ENCODE results near the gene DPYD.

DPYD gene

DNA sequence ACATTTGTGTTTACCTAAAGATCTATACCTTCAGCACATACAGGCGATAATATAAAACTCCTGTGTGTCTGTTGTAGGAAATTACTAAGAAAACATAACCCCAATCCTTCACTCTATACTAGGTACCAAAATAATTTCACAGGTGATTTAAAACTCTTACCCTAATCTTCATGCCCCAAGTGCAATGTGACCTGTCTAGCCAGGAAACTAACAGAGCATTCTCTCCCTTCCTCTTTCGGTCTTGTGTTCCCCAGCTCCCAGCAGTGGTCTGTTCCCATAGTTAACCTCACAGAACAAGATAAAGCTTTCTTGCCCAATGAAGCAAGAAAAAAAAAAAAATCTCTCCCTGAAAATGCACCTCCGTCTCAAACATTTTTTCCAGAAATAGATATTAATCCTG lies 493.5 kb downstream of the DPYD start:
- Histone ChIP-seq H3K79me2 (ENCODE audit: insufficient read depth, low read length) (no peaks in the 10 kb centered on the region), H3F3A (ENCODE audit: insufficient read depth, low read length) (no peaks in the 10 kb centered on the region), H3K9ac (ENCODE audit: low read length) (no peak overlapping the region), H2AFZ (ENCODE audit: low read length) (no peak overlapping the region), H3K4me1 (ENCODE audit: insufficient read depth, low read length, severe bottlenecking) (peaks cover 3% of the 10 kb centered on the region), H3K4me2 (ENCODE audit: low read length) (no peak overlapping the region), H3K36me3 (ENCODE audit: insufficient read depth, low read length) (no peaks in the 10 kb centered on the region), H3K27ac (ENCODE audit: low read depth, low read length, poor library complexity, severe bottlenecking) (no peak overlapping the region), H4K20me1 (ENCODE audit: insufficient read depth, low read length) (no peaks in the 10 kb centered on the region), H3K4me3 (ENCODE audit: low read depth, low read length, poor library complexity, severe bottlenecking) (no peak overlapping the region), H3K9me2 (ENCODE audit: low read depth, low read length) (no peaks in the 10 kb centered on the region), H3K9me3 (ENCODE audit: low read length) (no peaks in the 10 kb centered on the region), H3K27me3 (ENCODE audit: insufficient read depth, low read length) (no peaks in the 10 kb centered on the region)
- TF ChIP-seq EZH2 (IDR thresholded peaks at IDR 0.05; ENCODE audit: borderline replicate concordance, low read length): no peak
- TF ChIP-seq, protein P1, sequence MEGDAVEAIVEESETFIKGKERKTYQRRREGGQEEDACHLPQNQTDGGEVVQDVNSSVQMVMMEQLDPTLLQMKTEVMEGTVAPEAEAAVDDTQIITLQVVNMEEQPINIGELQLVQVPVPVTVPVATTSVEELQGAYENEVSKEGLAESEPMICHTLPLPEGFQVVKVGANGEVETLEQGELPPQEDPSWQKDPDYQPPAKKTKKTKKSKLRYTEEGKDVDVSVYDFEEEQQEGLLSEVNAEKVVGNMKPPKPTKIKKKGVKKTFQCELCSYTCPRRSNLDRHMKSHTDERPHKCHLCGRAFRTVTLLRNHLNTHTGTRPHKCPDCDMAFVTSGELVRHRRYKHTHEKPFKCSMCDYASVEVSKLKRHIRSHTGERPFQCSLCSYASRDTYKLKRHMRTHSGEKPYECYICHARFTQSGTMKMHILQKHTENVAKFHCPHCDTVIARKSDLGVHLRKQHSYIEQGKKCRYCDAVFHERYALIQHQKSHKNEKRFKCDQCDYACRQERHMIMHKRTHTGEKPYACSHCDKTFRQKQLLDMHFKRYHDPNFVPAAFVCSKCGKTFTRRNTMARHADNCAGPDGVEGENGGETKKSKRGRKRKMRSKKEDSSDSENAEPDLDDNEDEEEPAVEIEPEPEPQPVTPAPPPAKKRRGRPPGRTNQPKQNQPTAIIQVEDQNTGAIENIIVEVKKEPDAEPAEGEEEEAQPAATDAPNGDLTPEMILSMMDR (IDR thresholded peaks at IDR 0.05; ENCODE audit: low read length): no peak

DNA sequence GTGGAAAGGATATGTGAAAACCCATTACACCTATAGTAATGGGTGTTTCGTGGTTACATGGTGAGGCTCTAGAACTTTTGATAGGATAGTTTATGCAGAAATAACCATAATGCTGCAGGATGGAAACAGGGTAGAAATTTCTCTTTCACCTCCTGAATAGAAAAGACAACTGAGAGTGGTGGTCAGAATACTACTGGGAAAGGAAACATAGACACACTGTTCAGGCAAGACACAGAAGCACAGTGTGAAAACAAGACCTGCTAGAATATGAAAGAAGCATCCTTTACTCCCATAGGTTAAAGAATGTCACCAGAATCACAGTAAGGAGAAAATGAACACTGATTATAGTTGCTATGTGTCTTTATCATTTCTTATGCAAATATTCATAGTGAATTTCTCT lies 496.6 kb downstream of the DPYD start:
- Histone ChIP-seq H3K79me2 (ENCODE audit: insufficient read depth, low read length) (no peaks in the 10 kb centered on the region), H3K4me2 (ENCODE audit: low read length) (no peak overlapping the region), H3K9me3 (ENCODE audit: low read length) (no peaks in the 10 kb centered on the region), H2AFZ (ENCODE audit: low read length) (no peak overlapping the region), H3K4me3 (ENCODE audit: low read depth, low read length, poor library complexity, severe bottlenecking) (no peak overlapping the region), H4K20me1 (ENCODE audit: insufficient read depth, low read length) (no peaks in the 10 kb centered on the region), H3K9me2 (ENCODE audit: low read depth, low read length) (no peaks in the 10 kb centered on the region), H3K27me3 (ENCODE audit: insufficient read depth, low read length) (no peaks in the 10 kb centered on the region), H3K36me3 (ENCODE audit: insufficient read depth, low read length) (no peaks in the 10 kb centered on the region), H3F3A (ENCODE audit: insufficient read depth, low read length) (no peaks in the 10 kb centered on the region), H3K27ac (ENCODE audit: low read depth, low read length, poor library complexity, severe bottlenecking) (no peak overlapping the region), H3K9ac (ENCODE audit: low read length) (no peak overlapping the region), H3K4me1 (ENCODE audit: insufficient read depth, low read length, severe bottlenecking) (peaks cover 3% of the 10 kb centered on the region)
- no peak for TF ChIP-seq EZH2 (IDR thresholded peaks at IDR 0.05; ENCODE audit: borderline replicate concordance, low read length)
- TF ChIP-seq, protein P1 (IDR thresholded peaks at IDR 0.05; ENCODE audit: low read length): no peak

DNA sequence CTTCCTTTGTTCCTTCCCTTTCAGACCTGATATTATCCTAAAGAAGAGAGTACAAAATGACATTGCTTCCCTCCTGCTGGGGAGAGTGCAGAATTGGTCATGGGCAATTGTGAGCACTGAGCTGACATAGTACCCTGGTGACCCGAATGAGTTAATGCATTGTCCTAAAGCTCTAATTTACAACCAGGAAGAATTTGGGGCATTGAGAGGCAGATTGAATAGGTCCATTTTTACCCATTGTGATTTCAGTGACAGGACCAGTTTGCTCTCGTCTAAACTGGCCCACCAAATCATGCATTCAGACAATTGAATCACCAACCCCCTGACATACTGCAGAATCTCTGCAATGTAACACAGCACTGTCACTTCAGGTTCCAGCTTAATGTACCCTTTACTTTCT lies 497.4 kb downstream of the DPYD start:
- no peak overlapping the region for H3K27ac ChIP-seq (ENCODE audit: low read depth, low read length, poor library complexity, severe bottlenecking)
- no peaks in the 10 kb centered on the region for H3K36me3 ChIP-seq (ENCODE audit: insufficient read depth, low read length)
- no peaks in the 10 kb centered on the region for H3K9me2 ChIP-seq (ENCODE audit: low read depth, low read length)
- no peaks in the 10 kb centered on the region for H3K9me3 ChIP-seq (ENCODE audit: low read length)
- H3K4me1 ChIP-seq (ENCODE audit: insufficient read depth, low read length, severe bottlenecking): peaks cover 3% of the 10 kb centered on the region
- no peaks in the 10 kb centered on the region for H3K27me3 ChIP-seq (ENCODE audit: insufficient read depth, low read length)
- H4K20me1 ChIP-seq (ENCODE audit: insufficient read depth, low read length): no peaks in the 10 kb centered on the region
- no peak overlapping the region for H2AFZ ChIP-seq (ENCODE audit: low read length)
- H3K9ac ChIP-seq (ENCODE audit: low read length): no peak overlapping the region
- H3K79me2 ChIP-seq (ENCODE audit: insufficient read depth, low read length): no peaks in the 10 kb centered on the region
- H3K4me2 ChIP-seq (ENCODE audit: low read length): no peak overlapping the region
- no peaks in the 10 kb centered on the region for H3F3A ChIP-seq (ENCODE audit: insufficient read depth, low read length)
- TF ChIP-seq, protein P1 (IDR thresholded peaks at IDR 0.05; ENCODE audit: low read length): no peak
- no peak for TF ChIP-seq EZH2 (IDR thresholded peaks at IDR 0.05; ENCODE audit: borderline replicate concordance, low read length)
- no peak overlapping the region for H3K4me3 ChIP-seq (ENCODE audit: low read depth, low read length, poor library complexity, severe bottlenecking)

Data from OCI-LY1 (cell line).